ENCODE data around the gene PSAP. TPM values are rescaled to one million over a fixed set of nuclear protein-coding genes. Genes with fewer than 3 reads are reported as not detected.

Gene PSAP
- total RNA-seq, 2 donors from 2014 or later = 488 to 516 TPM

DNA sequence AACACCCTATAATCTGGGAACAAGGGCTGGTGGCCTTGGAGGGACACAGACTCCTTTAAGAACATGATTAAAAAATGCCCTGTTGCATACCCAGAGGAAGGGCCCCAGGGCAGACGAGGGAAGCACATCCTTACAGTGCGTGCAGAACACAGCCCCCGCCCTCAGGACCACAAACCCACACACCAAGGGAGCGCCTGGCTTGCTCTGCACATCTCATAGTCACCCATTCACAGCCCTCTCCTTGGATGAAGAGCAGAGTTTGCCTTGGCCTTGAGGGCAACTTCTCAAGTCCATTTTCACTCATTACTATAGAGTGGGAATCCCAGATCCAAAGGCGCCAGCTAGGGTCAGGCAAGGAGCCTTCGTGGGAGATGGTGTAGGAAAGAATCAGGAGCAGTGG lies 71.4 kb downstream of the PSAP start:
- H3K36me3 ChIP-seq (replicated peaks in 1 of 2; ENCODE audit: insufficient read depth in 1 of 2, low read depth in 2 of 2) = no peaks in the 10 kb centered on the region
- no peak for DNase-seq
- no peaks in the 10 kb centered on the region for H3K9me3 ChIP-seq
- TF ChIP-seq CTCF (IDR thresholded peaks at IDR 0.05) = no peak
- no peak for TF ChIP-seq POLR2A (IDR thresholded peaks at IDR 0.05)
- no peaks in the 10 kb centered on the region for H3K27me3 ChIP-seq
- WGBS, 2 donors = 82 to 92% methylated on average over 6 of the region's 6 CpGs
- intact Hi-C loops (cut with DNase I) = loop anchor here (10.0 kb wide), 1 partner anchor 445 kb away; no protein-coding TSS in a partner anchor
- H3K27ac ChIP-seq = no peak overlapping the region
- no peak for ATAC-seq
- no peak overlapping the region for H3K4me3 ChIP-seq
- no peaks in the 10 kb centered on the region for H3K4me1 ChIP-seq

- Histone ChIP-seq H3K9me3 (no peaks in the 10 kb centered on the region), H3K27me3 (no peaks in the 10 kb centered on the region), H3K4me1 (peaks cover 6% of the 10 kb centered on the region), H3K4me3 (no peak overlapping the region), H3K36me3 (replicated peaks in 1 of 2; ENCODE audit: insufficient read depth in 1 of 2, low read depth in 2 of 2) (no peaks in the 10 kb centered on the region), H3K27ac (no peak overlapping the region)
- ATAC-seq (no peak), DNase-seq (no peak)
- intact Hi-C loops (cut with DNase I) = no loop called here
- TF ChIP-seq CTCF (IDR thresholded peaks at IDR 0.05) (no peak), POLR2A (IDR thresholded peaks at IDR 0.05) (no peak)
- 65 to 79% methylated on average over 11 of the region's 11 CpGs for WGBS, 2 donors
Observed at GRCh38 chr10:71778071-71778825, 72.8 kb downstream of the PSAP start.

DNA sequence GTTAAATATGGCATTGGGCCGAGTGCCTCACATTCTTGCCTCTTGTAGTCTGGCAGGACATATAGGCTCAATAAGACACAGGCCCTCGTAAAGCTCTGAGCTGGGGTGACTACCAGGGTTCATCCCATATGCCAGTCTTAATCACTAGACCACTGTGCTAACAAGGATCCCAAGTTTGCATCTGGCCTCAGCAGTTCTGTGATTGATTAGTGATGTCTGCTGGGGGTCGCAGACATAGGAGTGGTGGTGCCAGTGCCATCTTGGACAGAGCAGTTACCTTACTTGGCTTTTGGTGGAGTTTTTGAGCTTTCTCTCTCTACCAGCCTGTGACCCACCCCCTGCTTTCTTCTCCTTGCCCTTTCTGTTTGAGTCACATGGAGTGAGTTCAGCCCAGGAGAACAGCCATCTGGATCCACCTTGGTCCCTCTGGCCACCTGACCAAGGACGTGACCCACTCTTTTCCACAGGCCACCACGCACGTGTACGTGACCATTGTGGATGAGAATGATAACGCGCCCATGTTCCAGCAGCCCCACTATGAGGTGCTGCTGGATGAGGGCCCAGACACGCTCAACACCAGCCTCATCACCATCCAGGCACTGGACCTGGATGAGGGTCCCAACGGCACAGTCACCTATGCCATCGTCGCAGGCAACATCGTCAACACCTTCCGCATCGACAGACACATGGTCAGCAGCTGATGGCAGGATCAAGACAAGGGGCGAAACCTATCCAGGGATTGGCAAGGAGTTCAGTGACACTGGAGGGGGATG lies 73.7 kb downstream of the PSAP start:
- WGBS, 2 donors = 88 to 89% methylated on average over 17 of the region's 17 CpGs
- H3K9me3 ChIP-seq = no peaks in the 10 kb centered on the region
- intact Hi-C loops (cut with DNase I) = no loop called here

GRCh38 chr10:71776481-71776925 lies 74.5 kb downstream of the PSAP start:
- no peaks in the 10 kb centered on the region for H3K9me3 ChIP-seq
- H3K4me3 ChIP-seq = no peak overlapping the region
- intact Hi-C loops (cut with DNase I) = no loop called here
- H3K4me1 ChIP-seq = peaks cover 24% of the 10 kb centered on the region
- DNase-seq (peak in 1 of 4 donors; percentile 33), ATAC-seq (no peak)
- WGBS, 2 donors = 59 to 67% methylated on average over 2 of the region's 2 CpGs
- H3K27me3 ChIP-seq = no peaks in the 10 kb centered on the region
- no peak overlapping the region for H3K27ac ChIP-seq
- H3K36me3 ChIP-seq (replicated peaks in 1 of 2; ENCODE audit: insufficient read depth in 1 of 2, low read depth in 2 of 2) = no peaks in the 10 kb centered on the region
- TF ChIP-seq CTCF (IDR thresholded peaks at IDR 0.05) = no peak
- no peak for TF ChIP-seq POLR2A (IDR thresholded peaks at IDR 0.05)

More for the DNA sequence above, 73.7 kb downstream of the PSAP start:
- DNase-seq (no peak), ATAC-seq (no peak)
- H3K4me1 ChIP-seq = peaks cover 15% of the 10 kb centered on the region
- TF ChIP-seq POLR2A (IDR thresholded peaks at IDR 0.05) (no peak), CTCF (IDR thresholded peaks at IDR 0.05) (no peak)
- H3K36me3 ChIP-seq (replicated peaks in 1 of 2; ENCODE audit: insufficient read depth in 1 of 2, low read depth in 2 of 2) = no peaks in the 10 kb centered on the region
- H3K27ac ChIP-seq = no peak overlapping the region
- no peak overlapping the region for H3K4me3 ChIP-seq
- H3K27me3 ChIP-seq = no peaks in the 10 kb centered on the region

All from body of pancreas (tissue), 4 donors.